OCI-LY1 (cell line): ENCODE data around the gene ARF3.

Experiments used
- H2AFZ ChIP-seq: fragments of 200-600 bp; sonication (generic), shearing (Covaris generic); 2 replicates; pipeline ENCODE4 v1.6.0; 2014; ENCODE audit warnings: antibody characterized with exemption, mild to moderate bottlenecking, low read length
- H3F3A ChIP-seq: fragments of 200-600 bp; sonication (generic), shearing (Covaris generic); 2 replicates; pipeline ENCODE4 v1.6.0; 2014; ENCODE audit warnings: mild to moderate bottlenecking, antibody characterized with exemption, low read length, moderate library complexity; ENCODE audit not compliant: insufficient read depth
- H3K27ac ChIP-seq: fragments of 200-600 bp; sonication (generic); 2 replicates; pipeline ENCODE4 v1.5.1; 2014; ENCODE audit warnings: low read length, mixed run types, mild to moderate bottlenecking, low read depth; ENCODE audit not compliant: poor library complexity, severe bottlenecking
- H3K27me3 ChIP-seq: fragments of 200-600 bp; sonication (generic); 2 replicates; pipeline ENCODE4 v1.6.0; 2014; ENCODE audit warnings: antibody characterized with exemption, mild to moderate bottlenecking, low read length, moderate library complexity; ENCODE audit not compliant: insufficient read depth
- H3K36me3 ChIP-seq: fragments of 200-600 bp; sonication (generic); 2 replicates; pipeline ENCODE4 v1.6.1; 2014; ENCODE audit warnings: mild to moderate bottlenecking, antibody characterized with exemption, low read length, moderate library complexity, mixed read lengths; ENCODE audit not compliant: insufficient read depth
- H3K4me1 ChIP-seq: fragments of 200-600 bp; sonication (generic); 2 replicates; pipeline ENCODE4 v1.5.1; 2014; ENCODE audit warnings: mild to moderate bottlenecking, low read length, moderate library complexity; ENCODE audit not compliant: insufficient read depth, severe bottlenecking
- H3K4me2 ChIP-seq: fragments of 200-600 bp; sonication (generic), shearing (Covaris generic); 2 replicates; pipeline ENCODE4 v1.6.1; 2014; ENCODE audit warnings: low read length
- H3K4me3 ChIP-seq: fragments of 200-600 bp; sonication (generic); 2 replicates; pipeline ENCODE4 v1.5.1; 2014; ENCODE audit warnings: low read length, low read depth, mild to moderate bottlenecking, mixed read lengths; ENCODE audit not compliant: poor library complexity, severe bottlenecking
- H3K79me2 ChIP-seq: fragments of 200-600 bp; shearing (Covaris generic); 2 replicates; pipeline ENCODE4 v1.6.1; 2016; ENCODE audit warnings: mixed run types, low read length, mixed read lengths; ENCODE audit not compliant: insufficient read depth
- H3K9ac ChIP-seq: fragments of 200-600 bp; sonication (generic), shearing (Covaris generic); 2 replicates; pipeline ENCODE4 v1.6.1; 2014; ENCODE audit warnings: mild to moderate bottlenecking, low read length, mixed read lengths
- H3K9me2 ChIP-seq: fragments of 200-600 bp; sonication (generic), shearing (Covaris generic); 2 replicates; pipeline ENCODE4 v1.6.1; 2014; ENCODE audit warnings: low read depth, mild to moderate bottlenecking, low read length, mixed read lengths
- H3K9me3 ChIP-seq: fragments of 200-600 bp; shearing (Covaris generic); 2 replicates; pipeline ENCODE4 v1.6.1; 2014; ENCODE audit warnings: low read length, mixed read lengths
- H4K20me1 ChIP-seq: fragments of 200-600 bp; sonication (generic), shearing (Covaris generic); 2 replicates; pipeline ENCODE4 v1.6.0; 2016; ENCODE audit warnings: mild to moderate bottlenecking, low read length; ENCODE audit not compliant: insufficient read depth
- CTCF ChIP-seq: fragments of 200-600 bp; sonication (generic), shearing (Covaris generic); IDR thresholded peaks from 2 replicates; pipeline ENCODE4 v1.5.1; 2017; ENCODE audit warnings: mild to moderate bottlenecking, antibody characterized with exemption, low read length, moderate library complexity, mixed read lengths
- EZH2 ChIP-seq: fragments of 200-600 bp; sonication (generic), shearing (Covaris generic); IDR thresholded peaks from 2 replicates; pipeline ENCODE4 v1.8.0; 2017; ENCODE audit warnings: borderline replicate concordance, mixed run types, mild to moderate bottlenecking, antibody characterized with exemption, low read length, moderate library complexity, mixed read lengths

ARF3 gene

GRCh38 chr12:48995086-48995879, 38.0 kb upstream of the ARF3 start:
- Histone ChIP-seq H3K36me3 (no peaks in the 10 kb centered on the region), H3K9ac (no peak overlapping the region), H4K20me1 (no peaks in the 10 kb centered on the region), H3K27me3 (no peaks in the 10 kb centered on the region), H3K79me2 (no peaks in the 10 kb centered on the region), H3K9me2 (no peaks in the 10 kb centered on the region), H2AFZ (no peak overlapping the region), H3K9me3 (no peaks in the 10 kb centered on the region), H3K27ac (no peak overlapping the region), H3K4me1 (peaks cover 34% of the 10 kb centered on the region), H3F3A (no peaks in the 10 kb centered on the region), H3K4me2 (no peak overlapping the region), H3K4me3 (no peak overlapping the region)
- no peak for TF ChIP-seq EZH2
- peak; percentile 66 for TF ChIP-seq CTCF

- Histone ChIP-seq H3K4me2 (no peak overlapping the region), H3K9ac (no peak overlapping the region), H3F3A (no peaks in the 10 kb centered on the region), H2AFZ (no peak overlapping the region), H3K9me3 (no peaks in the 10 kb centered on the region), H4K20me1 (no peaks in the 10 kb centered on the region), H3K27ac (no peak overlapping the region), H3K4me3 (no peak overlapping the region), H3K9me2 (no peaks in the 10 kb centered on the region), H3K27me3 (no peaks in the 10 kb centered on the region), H3K4me1 (peaks cover 26% of the 10 kb centered on the region), H3K36me3 (no peaks in the 10 kb centered on the region), H3K79me2 (no peaks in the 10 kb centered on the region)
- no peak for TF ChIP-seq CTCF
- no peak for TF ChIP-seq EZH2
These were observed 37.2 kb upstream of the ARF3 start for GRCh38 chr12:48994224-48995085.

GRCh38 chr12:48993787-48994186, 36.5 kb upstream of the ARF3 start:
- Histone ChIP-seq H3K9me3 (no peaks in the 10 kb centered on the region), H3K4me2 (no peak overlapping the region), H3K9ac (no peak overlapping the region), H3K9me2 (no peaks in the 10 kb centered on the region), H3K4me1 (peaks cover 21% of the 10 kb centered on the region), H4K20me1 (no peaks in the 10 kb centered on the region), H3K27ac (no peak overlapping the region), H3F3A (no peaks in the 10 kb centered on the region), H3K36me3 (no peaks in the 10 kb centered on the region), H3K79me2 (no peaks in the 10 kb centered on the region), H2AFZ (no peak overlapping the region), H3K4me3 (no peak overlapping the region), H3K27me3 (peaks cover 4% of the 10 kb centered on the region; the same call in 1 of the 2 replicates)
- TF ChIP-seq CTCF (no peak), EZH2 (no peak)
